H1 (cell line): ENCODE measurements around the gene C5. TPM values are rescaled to one million over a fixed set of nuclear protein-coding genes. Genes with fewer than 3 reads are reported as not detected.

Source experiments
- CTCF ChIA-PET: fragments of 300-600 bp; sonication (Branson Sonifier 250); formaldehyde crosslinking; loops from one replicate; lab custom pipeline; 2021; ENCODE audit not compliant: partially characterized antibody; lab: Charles Lee
- POLR2A ChIA-PET: fragments of 300-600 bp; sonication (Branson Sonifier 250); formaldehyde crosslinking; loops from one replicate; lab custom pipeline; 2021; ENCODE audit warnings: inconsistent platforms; ENCODE audit not compliant: partially characterized antibody; lab: Charles Lee
- DNase-seq, 2 experiments: peaks; one replicate each; pipeline versions ENCODE4 v3.0.0 to v3.0.0-alpha.2; 2010 to 2022; ENCODE audit warnings: low spot score in 2 of 2, low read depth in 1 of 2, mixed read lengths in 1 of 2
- FAIRE-seq: peaks from 2 replicates; lab custom pipeline; 2011; peaks lifted over from hg19 to GRCh38; lab: Jason Lieb, UNC
- H2AFZ ChIP-seq: 2 replicates; pipeline ENCODE4 v1.8.1; 2012; ENCODE audit warnings: low read length, inconsistent platforms
- H2AK5ac ChIP-seq: 2 replicates; pipeline ENCODE4 v1.6.1; 2013; ENCODE audit warnings: low read depth, low read length
- H2BK120ac ChIP-seq: replicated peaks from 2 replicates; pipeline ENCODE3; 2013; ENCODE audit warnings: low read depth, low read length, inconsistent platforms
- H2BK12ac ChIP-seq: 2 replicates; pipeline ENCODE4 v1.6.1; 2013; ENCODE audit warnings: low read depth, low read length
- H2BK15ac ChIP-seq: 2 replicates; pipeline ENCODE4 v1.6.1; 2013; ENCODE audit warnings: low read length
- H2BK20ac ChIP-seq: 2 replicates; pipeline ENCODE4 v1.6.1; 2013; ENCODE audit warnings: low read length
- H2BK5ac ChIP-seq: 2 replicates; pipeline ENCODE4 v1.6.1; 2013; ENCODE audit warnings: low read depth, low read length
- H3K14ac ChIP-seq: 2 replicates; pipeline ENCODE4 v1.6.1; 2013; ENCODE audit warnings: inconsistent platforms; ENCODE audit not compliant: insufficient read length
- H3K18ac ChIP-seq: 2 replicates; pipeline ENCODE4 v1.6.1; 2013; ENCODE audit warnings: low read length; ENCODE audit errors: extremely low read depth
- H3K23ac ChIP-seq: 2 replicates; pipeline ENCODE4 v1.6.1; 2013; ENCODE audit warnings: inconsistent platforms; ENCODE audit not compliant: insufficient read length
- H3K23me2 ChIP-seq: 2 replicates; pipeline ENCODE4 v1.6.1; 2013; ENCODE audit warnings: low read depth, low read length
- H3K27ac ChIP-seq: 2 replicates; pipeline ENCODE4 v1.6.1; 2011; ENCODE audit warnings: low read depth, low read length, inconsistent platforms
- H3K27me3 ChIP-seq, 4 experiments: replicated peaks in 1 of 4; 1 replicate in 1 of 4; 2 replicates in 3 of 4; pipeline versions ENCODE4 v1.6.1 to v1.8.1; 2011 to 2013; ENCODE audit warnings: low read length in 3 of 4, mild to moderate bottlenecking in 3 of 4, inconsistent platforms in 2 of 4, mixed read lengths in 2 of 4, moderate library complexity in 1 of 4; ENCODE audit not compliant: control insufficient read depth in 3 of 4, insufficient read depth in 3 of 4; ENCODE audit errors: extremely low read depth in 1 of 4
- H3K36me3 ChIP-seq, 4 experiments: 2 replicates each; pipeline versions ENCODE4 v1.6.1 to v1.8.1; 2011 to 2013; ENCODE audit warnings: mild to moderate bottlenecking in 4 of 4, low read length in 3 of 4, moderate library complexity in 2 of 4, control low read depth in 1 of 4, inconsistent platforms in 1 of 4; ENCODE audit not compliant: insufficient read depth in 4 of 4, control insufficient read depth in 2 of 4
- H3K4ac ChIP-seq: replicated peaks from 2 replicates; pipeline ENCODE3; 2013; ENCODE audit warnings: low read length, low read depth, mixed read lengths, inconsistent platforms; ENCODE audit not compliant: insufficient read length
- H3K4me1 ChIP-seq, 4 experiments: replicated peaks in 1 of 4; 1 replicate in 1 of 4; 2 replicates in 3 of 4; pipeline versions ENCODE4 v1.6.1 to v1.8.1; 2011 to 2013; ENCODE audit warnings: low read length in 3 of 4, inconsistent platforms in 2 of 4, mixed read lengths in 1 of 4; ENCODE audit not compliant: insufficient read depth in 4 of 4, control insufficient read depth in 3 of 4
- H3K4me2 ChIP-seq, 2 experiments: 2 replicates each; pipeline versions ENCODE4 v1.6.1 to v1.8.1; 2011 to 2013; ENCODE audit warnings: low read depth in 2 of 2, low read length in 2 of 2, control low read depth in 1 of 2, inconsistent platforms in 1 of 2, mild to moderate bottlenecking in 1 of 2; ENCODE audit not compliant: insufficient read depth in 1 of 2
- H3K4me3 ChIP-seq, 4 experiments: fragments of 200-600, 300-600 bp in 1 of 4; sonication (generic), shearing (Covaris generic), sonication (Bioruptor Twin) in 1 of 4; 2 replicates each; pipeline versions ENCODE4 v1.5.1 to v1.8.1; 2011 to 2016; ENCODE audit warnings: low read length in 4 of 4, low read depth in 3 of 4, control low read depth in 2 of 4, inconsistent platforms in 2 of 4, mild to moderate bottlenecking in 2 of 4, mixed read lengths in 1 of 4, moderate library complexity in 1 of 4; ENCODE audit not compliant: insufficient read depth in 2 of 4; ENCODE audit errors: extremely low read depth in 1 of 4
- H3K56ac ChIP-seq: replicated peaks from 2 replicates; pipeline ENCODE3; 2013; ENCODE audit warnings: low read depth, mild to moderate bottlenecking, mixed read lengths, low read length, inconsistent platforms; ENCODE audit not compliant: insufficient read length
- H3K79me1 ChIP-seq: 2 replicates; pipeline ENCODE4 v1.6.1; 2013; ENCODE audit warnings: low read depth, low read length, control low read depth
- H3K79me2 ChIP-seq, 2 experiments: 2 replicates each; pipeline versions ENCODE4 v1.6.1 to v1.8.1; 2012 to 2013; ENCODE audit warnings: low read length in 2 of 2, mild to moderate bottlenecking in 2 of 2, inconsistent platforms in 1 of 2; ENCODE audit not compliant: insufficient read depth in 2 of 2, control insufficient read depth in 1 of 2
- H3K9ac ChIP-seq, 4 experiments: replicated peaks in 1 of 4; 1 replicate in 1 of 4; 2 replicates in 3 of 4; pipeline versions ENCODE4 v1.6.1 to v1.8.1; 2011 to 2013; ENCODE audit warnings: low read depth in 3 of 4, low read length in 3 of 4, control low read depth in 2 of 4, mild to moderate bottlenecking in 2 of 4, moderate library complexity in 2 of 4, inconsistent platforms in 1 of 4; ENCODE audit errors: extremely low read depth in 1 of 4
- H3K9me3 ChIP-seq, 2 experiments: 2 replicates each; pipeline versions ENCODE4 v1.6.1 to v1.8.1; 2012 to 2013; ENCODE audit warnings: mild to moderate bottlenecking in 2 of 2, moderate library complexity in 2 of 2, control low read depth in 1 of 2, inconsistent platforms in 1 of 2, low read depth in 1 of 2, low read length in 1 of 2, mixed read lengths in 1 of 2; ENCODE audit not compliant: insufficient read depth in 2 of 2
- H4K20me1 ChIP-seq, 2 experiments: replicated peaks in 1 of 2; 2 replicates each; pipeline versions ENCODE3 to v1.8.1; 2011 to 2013; ENCODE audit warnings: inconsistent platforms in 2 of 2, low read length in 2 of 2, mild to moderate bottlenecking in 1 of 2; ENCODE audit not compliant: insufficient read depth in 2 of 2, control insufficient read depth in 1 of 2
- H4K5ac ChIP-seq: 2 replicates; pipeline ENCODE4 v1.6.1; 2013; ENCODE audit warnings: low read length, low read depth, mixed read lengths, inconsistent platforms; ENCODE audit not compliant: insufficient read length
- H4K8ac ChIP-seq: 2 replicates; pipeline ENCODE4 v1.8.0; 2013; ENCODE audit warnings: mild to moderate bottlenecking, moderate library complexity, low read length, inconsistent platforms; ENCODE audit not compliant: insufficient read depth; ENCODE audit errors: extremely low read depth
- H4K91ac ChIP-seq: replicated peaks from 2 replicates; pipeline ENCODE3; 2013; ENCODE audit warnings: low read length, mixed read lengths, inconsistent platforms; ENCODE audit not compliant: insufficient read length
- ASH2L ChIP-seq: fragments of 200-600, 300-600 bp; sonication (generic); IDR thresholded peaks from one replicate; pipeline ENCODE4 v1.7.1; 2017; ENCODE audit warnings: low read length
- ATF3 ChIP-seq: IDR thresholded peaks from 2 replicates; pipeline ENCODE4 v1.6.1; 2011; ENCODE audit warnings: low read depth, mild to moderate bottlenecking, low read length; ENCODE audit not compliant: insufficient read depth
- KDM1A ChIP-seq: fragments of 200-600, 300-600 bp; sonication (generic); IDR thresholded peaks from 2 replicates; pipeline ENCODE4 v1.7.1; 2016; ENCODE audit warnings: mild to moderate bottlenecking, low read length, borderline replicate concordance
- MAX ChIP-seq: IDR thresholded peaks from 2 replicates; pipeline ENCODE4 v1.6.1; 2012; ENCODE audit warnings: inconsistent platforms
- NANOG ChIP-seq: IDR thresholded peaks from 2 replicates; pipeline ENCODE4 v1.6.1; 2011; ENCODE audit warnings: low read length, low read depth, mild to moderate bottlenecking, inconsistent platforms; ENCODE audit not compliant: insufficient read depth, poor library complexity, severe bottlenecking
- NRF1 ChIP-seq: IDR thresholded peaks from 2 replicates; pipeline ENCODE4 v1.6.1; 2011; ENCODE audit warnings: mild to moderate bottlenecking, low read depth, low read length, improper control_type of control experiment
- RBBP5 ChIP-seq: IDR thresholded peaks from 2 replicates; pipeline ENCODE4 v1.7.1; 2012; ENCODE audit warnings: low read depth, mild to moderate bottlenecking, inconsistent platforms, low read length, moderate library complexity, borderline replicate concordance
- SP1 ChIP-seq: IDR thresholded peaks from 2 replicates; pipeline ENCODE4 v1.6.1; 2011; ENCODE audit warnings: low read depth, low read length
- SP2 ChIP-seq: IDR thresholded peaks from 2 replicates; pipeline ENCODE4 v1.6.1; 2012; ENCODE audit warnings: mild to moderate bottlenecking, low read length, inconsistent platforms
- SRF ChIP-seq: IDR thresholded peaks from 2 replicates; pipeline ENCODE4 v1.6.1; 2011; ENCODE audit warnings: mild to moderate bottlenecking, low read depth, low read length, moderate library complexity
- TAF7 ChIP-seq: optimal IDR thresholded peaks from 2 replicates; pipeline ENCODE3; 2011; ENCODE audit warnings: low read depth, mild to moderate bottlenecking, inconsistent platforms, low read length, moderate library complexity, borderline replicate concordance
- WGBS, 2 experiments: shearing (Covaris generic) in 1 of 2; methylation state at CpG; one replicate each; pipeline versions ENCODE4 v1.1.6 to v1.1.7; 2013 to 2015; ENCODE audit warnings: low lambda C conversion rate in 2 of 2, mixed read lengths in 2 of 2, inconsistent platforms in 1 of 2, low coverage in 1 of 2, missing lambda C conversion rate in 1 of 2; ENCODE audit not compliant: insufficient replicate concordance in 2 of 2, insufficient coverage in 1 of 2, insufficient read length in 1 of 2; ENCODE audit errors: extremely low coverage in 1 of 2, missing lambda C conversion rate in 1 of 2; 5-methylcytosine and 5-hydroxymethylcytosine counted together
- polyA plus RNA-seq, 7 experiments: library from polyadenylated mRNA; depleted of rRNA in 3 of 7; stranded (reverse) in 5 of 7; unstranded in 2 of 7; fragments of >200 nt in 5 of 7; fragments of 200-250 nt in 2 of 7; gene quantifications; 1 replicate in 5 of 7; 2 replicates in 1 of 7; 4 replicates in 1 of 7; pipeline versions ENCODE4 v1.2.1 to v1.2.3, GENCODE V29; 2011 to 2013; ENCODE audit warnings: missing spikeins in 2 of 7, mixed read lengths in 2 of 7
- total RNA-seq: library from RNA; stranded (reverse); fragmentation: NEBNext Ultra II Directional; extraction: Animal tissue kit (Norgen Biotek cat#: 25700); gene quantifications from 2 replicates; pipeline ENCODE4 v1.2.1, GENCODE V29; 2021

Gene C5
- total and polyA plus RNA-seq, 2 of the 8 experiments (the other 6 are each of a cell fraction or from before 2014, with no cell fraction given): 0.24 to 0.35 TPM

GRCh38 chr9:121085661-121086060 lies 35.6 kb upstream of the C5 start:
- no peak for TF ChIP-seq MAX
- TF ChIP-seq NANOG: no peak
- no peak for TF ChIP-seq KDM1A
- TF ChIP-seq ASH2L: no peak
- no peak for TF ChIP-seq SP1
- TF ChIP-seq NRF1: no peak
- no peak for TF ChIP-seq TAF7
- TF ChIP-seq ATF3: no peak
- TF ChIP-seq RBBP5: no peak
- no peak for TF ChIP-seq SRF
- TF ChIP-seq SP2: no peak
- TF ChIP-seq, all 59 proteins: peak for 0

More at GRCh38 chr9:121085661-121086060, 35.6 kb upstream of the C5 start:
- Histone ChIP-seq H3K23ac (no peak overlapping the region), H4K5ac (no peak overlapping the region), H4K20me1 (peaks cover 0 to 1% of the 10 kb centered on the region in 2 experiments), H3K27me3 (no peaks in the 10 kb centered on the region), H3K27ac (no peak overlapping the region), H2AFZ (no peak overlapping the region), H2BK120ac (no peak overlapping the region), H3K14ac (no peak overlapping the region), H2BK12ac (no peak overlapping the region), H3K79me1 (no peaks in the 10 kb centered on the region), H2BK20ac (no peak overlapping the region), H3K4ac (no peak overlapping the region), H4K8ac (no peak overlapping the region), H4K91ac (no peak overlapping the region), H3K79me2 (no peaks in the 10 kb centered on the region), H2BK15ac (no peak overlapping the region), H3K9ac (no peak overlapping the region), H3K36me3 (no peaks in the 10 kb centered on the region), H3K4me2 (no peak overlapping the region), H3K4me3 (no peak overlapping the region), H3K4me1 (no peaks in the 10 kb centered on the region), H2BK5ac (no peak overlapping the region), H3K23me2 (no peaks in the 10 kb centered on the region), H3K56ac (no peak overlapping the region), H3K9me3 (no peaks in the 10 kb centered on the region), H3K18ac (no peak overlapping the region), H2AK5ac (no peak overlapping the region)
- ChIA-PET POLR2A (no interaction called here), CTCF (no interaction called here)
- WGBS, 2 experiments: 78% methylated on average over 1 of the region's 1 CpG; no CpG with 5 or more reads in 1 of the 2 experiments
- FAIRE-seq (no peak), DNase-seq (no peak)
